ENCODE data around the gene ITGAV.

ITGAV gene

GRCh38 chr2:186575302-186575701, 14.6 kb upstream of the ITGAV start:
- peak; percentile 99 for DNase-seq (ENCODE audit: low read depth)

DNA sequence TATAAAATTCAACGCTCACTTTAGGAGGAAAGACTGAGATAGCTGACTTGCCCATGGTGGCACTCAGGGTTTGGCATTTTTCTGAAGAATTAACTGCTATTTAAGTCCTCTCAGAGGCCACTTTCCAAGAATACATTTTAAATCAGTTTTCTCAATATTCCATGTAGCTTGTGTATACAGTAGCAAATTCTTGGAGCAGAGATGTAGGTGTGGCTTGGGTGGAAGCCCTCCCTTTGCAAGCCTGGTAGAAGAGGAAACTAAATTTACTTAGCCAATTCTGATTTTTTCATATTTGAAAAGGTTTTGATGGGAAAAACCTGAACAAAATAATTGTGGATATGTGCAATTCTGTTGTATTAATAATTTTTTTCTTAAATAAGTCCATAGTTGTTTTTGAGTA, 14.0 kb upstream of the ITGAV start:
- no peak for DNase-seq (ENCODE audit: low read depth)

DNA sequence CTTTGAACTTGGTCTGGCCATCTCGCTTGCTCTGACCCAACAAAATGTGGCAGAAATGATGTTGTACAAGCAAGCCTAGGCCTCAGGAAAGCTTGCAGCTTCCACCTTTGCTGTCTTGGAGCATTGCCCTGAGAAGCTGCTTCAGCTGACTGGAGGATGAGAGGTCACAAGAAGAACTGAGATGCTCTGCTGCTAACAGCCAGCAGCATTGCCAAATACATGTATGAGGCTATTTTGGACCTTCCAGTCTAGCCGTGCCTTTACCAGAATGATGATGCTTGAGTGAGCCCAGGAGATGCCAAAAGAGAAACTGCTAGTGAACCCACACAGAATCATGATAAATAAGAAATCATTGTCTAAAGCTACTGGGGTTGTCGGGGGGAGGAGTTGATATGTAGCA, 13.2 kb upstream of the ITGAV start:
- DNase-seq (ENCODE audit: low read depth), result peak; percentile 40

DNA sequence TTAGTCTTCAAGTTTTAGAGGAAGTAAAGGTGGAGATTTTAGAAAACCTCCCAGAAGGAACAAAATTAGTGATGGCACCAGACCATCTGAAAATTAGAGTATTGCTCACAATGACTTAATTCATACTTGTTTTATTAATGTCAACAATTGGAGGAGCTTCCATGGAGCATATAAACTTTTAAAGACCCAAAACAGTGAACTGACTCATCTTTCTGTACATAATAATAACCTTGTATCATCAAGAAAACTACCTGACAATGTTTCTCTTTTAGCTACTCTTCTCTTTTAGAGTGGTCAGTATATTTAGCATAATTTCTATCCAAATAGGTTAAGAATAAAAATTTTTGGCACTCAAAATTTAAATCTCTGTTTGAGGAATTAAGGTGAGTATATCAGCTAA, 7.2 kb upstream of the ITGAV start:
- no peak for DNase-seq (ENCODE audit: low read depth)

GRCh38 chr2:186584053-186584452, 5.8 kb upstream of the ITGAV start:
- DNase-seq (ENCODE audit: low read depth), result no peak

DNA sequence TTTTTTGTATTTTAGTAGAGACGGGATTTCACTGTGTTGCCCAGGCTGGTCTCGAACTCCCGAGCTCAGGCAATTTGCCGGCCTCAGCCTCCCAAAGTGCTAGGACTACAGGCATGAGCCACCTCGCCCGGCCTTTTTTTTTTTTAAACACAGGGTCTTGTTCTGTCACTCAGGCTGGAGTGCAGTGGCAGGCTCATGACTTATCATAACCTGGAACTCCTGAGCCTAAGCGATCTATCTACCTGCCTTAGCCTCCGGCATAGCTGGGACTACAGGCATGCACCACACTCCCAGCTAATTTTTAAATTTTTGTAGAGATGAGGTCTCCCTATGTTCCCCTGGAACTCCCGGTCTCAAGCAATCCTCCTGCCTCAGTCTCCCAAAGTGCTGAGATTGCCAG, 1.4 kb upstream of the ITGAV start:
- DNase-seq (ENCODE audit: low read depth), result no peak

- DNase-seq (ENCODE audit: low read depth), result no peak
These were observed 780 bp upstream of the ITGAV start for GRCh38 chr2:186588940-186589611.

DNA sequence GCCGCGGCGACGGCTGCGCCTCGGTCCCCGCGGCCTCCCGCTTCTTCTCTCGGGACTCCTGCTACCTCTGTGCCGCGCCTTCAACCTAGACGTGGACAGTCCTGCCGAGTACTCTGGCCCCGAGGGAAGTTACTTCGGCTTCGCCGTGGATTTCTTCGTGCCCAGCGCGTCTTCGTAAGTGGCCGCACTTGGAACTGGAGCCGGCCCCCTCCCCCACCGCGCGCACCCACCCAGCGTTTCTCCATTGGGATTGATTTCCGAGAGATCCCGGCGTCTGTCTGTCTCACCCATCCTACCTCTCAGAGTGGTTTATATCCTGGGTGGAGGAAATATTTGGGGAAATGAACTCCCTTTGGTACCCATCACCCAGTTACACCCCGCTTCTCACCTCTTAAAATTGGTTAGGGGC, 498 bp downstream of the ITGAV start:
- DNase-seq (ENCODE audit: low read depth), result no peak

DNA sequence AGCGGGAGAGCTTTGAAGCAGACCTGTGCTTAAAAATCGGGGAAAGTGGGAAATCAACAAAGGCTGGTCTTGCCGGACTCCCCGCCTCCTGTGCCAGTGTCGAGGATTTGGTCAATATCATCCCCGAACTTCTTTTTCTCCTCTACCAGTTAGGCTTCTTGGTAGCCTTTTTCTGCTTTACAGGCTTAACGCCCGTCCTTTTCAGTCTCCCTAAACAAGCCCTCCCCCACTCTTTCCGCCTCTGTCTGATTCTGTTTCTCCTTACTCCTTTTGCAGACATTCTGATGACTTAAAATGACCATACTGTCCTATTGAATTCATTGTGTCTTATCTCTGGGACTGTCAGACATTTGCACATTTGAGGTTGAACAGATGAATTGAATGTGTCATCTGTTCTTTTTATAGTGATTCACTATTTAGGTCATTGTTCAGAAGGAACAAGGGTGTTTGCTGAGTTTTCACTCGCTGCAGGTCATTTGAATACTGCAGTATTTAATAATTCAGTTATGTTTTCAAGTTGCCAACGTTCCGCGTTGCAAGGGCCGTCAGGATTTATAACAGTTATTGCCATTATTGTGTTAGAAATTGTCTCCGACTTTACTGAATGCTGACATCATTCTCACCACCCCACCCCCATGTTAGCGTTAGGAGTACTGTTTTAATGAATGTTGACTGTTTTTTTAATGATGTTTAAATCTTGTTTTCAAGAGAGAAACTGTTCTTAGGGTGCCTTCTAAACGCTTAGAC, 1.1 kb downstream of the ITGAV start:
- DNase-seq (ENCODE audit: low read depth), result peak; percentile 69

DNA sequence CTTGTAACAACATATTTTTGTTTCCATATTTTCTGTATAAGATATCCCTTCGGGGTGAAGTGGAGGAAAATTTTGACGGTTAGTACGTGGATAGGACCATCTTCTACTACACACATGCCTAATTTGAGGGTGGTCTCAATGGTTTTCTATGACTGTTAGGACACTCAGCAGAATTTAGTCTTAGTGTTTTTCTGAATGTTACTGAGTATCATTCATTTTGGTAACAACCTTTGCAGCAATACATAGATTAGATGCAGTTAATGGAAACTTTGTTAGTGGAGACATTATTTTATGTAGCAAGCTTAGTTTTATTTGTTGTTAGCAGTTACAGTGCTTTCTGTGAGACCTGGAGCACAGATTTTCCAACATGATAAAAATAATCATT, 1.6 kb downstream of the ITGAV start:
- DNase-seq (ENCODE audit: low read depth), result no peak

GRCh38 chr2:186592137-186592875, 2.5 kb downstream of the ITGAV start:
- no peak for DNase-seq (ENCODE audit: low read depth)

DNA sequence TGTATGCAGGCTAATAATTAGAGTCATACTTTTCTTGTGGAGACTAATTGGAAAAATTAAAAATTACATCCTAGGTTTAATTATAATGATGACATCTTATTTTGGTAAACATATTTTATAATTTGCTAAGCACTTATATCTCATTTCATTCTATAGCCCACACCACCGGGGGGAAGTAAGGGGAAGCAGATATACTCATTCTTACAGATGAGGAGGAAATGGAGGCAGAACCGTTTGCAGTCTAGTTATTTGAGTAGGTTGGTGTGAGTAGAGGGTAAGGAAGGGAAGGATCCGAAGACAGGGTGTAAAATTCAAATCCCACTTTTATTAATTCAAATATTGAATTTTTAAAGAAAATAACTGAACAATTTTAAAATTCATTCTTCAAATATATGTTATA, 3.7 kb downstream of the ITGAV start:
- no peak for DNase-seq (ENCODE audit: low read depth)

DNA sequence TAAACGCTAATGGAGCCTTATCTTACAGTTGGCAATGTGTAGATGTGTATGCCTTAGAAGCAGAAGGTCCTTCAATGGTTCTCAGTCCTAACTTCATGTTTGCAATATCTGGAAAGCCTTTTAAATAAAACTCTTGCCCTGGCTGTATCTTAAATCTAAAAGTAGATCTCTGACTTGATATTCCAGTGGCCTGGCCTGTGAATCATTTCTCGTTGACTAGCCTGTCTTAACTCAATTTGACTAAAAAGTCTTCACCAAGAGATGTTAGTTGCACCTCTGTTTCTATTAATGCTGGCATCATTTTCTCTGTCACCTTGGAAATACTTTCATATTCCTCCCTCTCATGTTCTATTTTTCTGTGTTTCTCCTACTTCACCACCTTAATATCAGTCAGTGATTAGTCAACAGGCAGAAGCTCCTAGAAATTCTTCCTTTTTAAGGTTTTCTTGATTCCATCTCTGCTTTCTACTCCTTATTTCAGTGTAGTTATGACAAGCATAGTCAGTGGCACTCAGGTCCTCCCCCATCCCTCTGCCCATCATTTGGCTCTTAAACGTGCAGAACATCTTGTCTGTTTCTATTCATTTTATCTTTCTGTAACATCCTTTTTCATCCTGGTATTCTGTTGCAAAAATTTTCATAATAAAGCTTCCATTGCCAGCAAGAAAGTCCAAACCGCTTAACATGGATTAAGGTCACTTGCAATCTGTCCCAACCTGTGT, 4.3 kb downstream of the ITGAV start:
- DNase-seq (ENCODE audit: low read depth), result no peak

- peak; percentile 51 for DNase-seq (ENCODE audit: low read depth)
These were observed 5.4 kb downstream of the ITGAV start for GRCh38 chr2:186595219-186595618.

DNA sequence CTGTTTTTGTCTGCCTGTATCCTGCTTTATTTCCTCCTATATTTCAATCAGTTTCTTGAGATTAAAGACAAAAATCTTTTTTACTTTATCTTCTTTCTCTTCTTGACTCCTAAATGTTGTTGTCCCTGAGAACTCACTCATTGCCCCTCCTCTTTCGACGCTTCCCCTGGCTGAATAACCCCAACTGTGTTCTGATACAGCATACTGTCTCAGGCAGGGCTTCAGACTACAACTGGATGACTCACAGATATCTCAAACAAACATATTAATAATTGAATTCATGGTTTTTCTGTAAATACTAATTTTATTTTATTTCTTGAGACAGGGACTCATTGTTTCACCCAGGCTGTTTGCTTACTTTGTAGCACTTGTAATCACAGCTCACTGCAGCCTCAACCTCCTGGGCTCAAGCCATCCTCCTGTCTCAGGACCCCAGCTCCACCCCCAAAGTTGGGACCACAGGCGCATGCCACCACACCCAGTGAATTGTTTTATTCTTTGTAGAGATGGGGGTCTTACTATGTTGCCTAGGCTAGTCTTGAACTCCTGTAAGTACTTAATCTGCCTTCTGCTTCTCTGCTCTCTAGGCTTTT, 9.4 kb downstream of the ITGAV start:
- no peak for DNase-seq (ENCODE audit: low read depth)

- DNase-seq (ENCODE audit: low read depth), result no peak
These were observed 13.4 kb downstream of the ITGAV start for GRCh38 chr2:186603286-186603685.

DNA sequence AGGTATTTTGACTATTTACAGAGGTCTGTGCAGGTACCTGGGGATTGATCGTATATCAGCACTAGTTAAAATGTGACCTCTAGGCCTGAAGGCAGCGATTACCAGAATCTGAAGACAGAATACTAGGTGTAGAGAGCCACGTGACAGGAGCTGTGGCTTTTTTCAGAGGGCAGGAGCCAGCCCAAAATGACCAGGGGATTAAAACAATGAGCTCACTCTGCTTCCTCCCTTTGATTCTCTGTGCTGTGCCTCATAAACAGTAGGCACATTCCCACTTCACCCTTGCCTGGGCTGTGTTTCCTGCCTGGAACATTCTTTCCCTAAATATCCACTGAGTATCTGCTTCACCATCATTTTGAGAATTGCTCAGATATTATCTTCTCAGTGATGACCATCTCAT, 15.2 kb downstream of the ITGAV start:
- DNase-seq (ENCODE audit: low read depth), result no peak

DNA sequence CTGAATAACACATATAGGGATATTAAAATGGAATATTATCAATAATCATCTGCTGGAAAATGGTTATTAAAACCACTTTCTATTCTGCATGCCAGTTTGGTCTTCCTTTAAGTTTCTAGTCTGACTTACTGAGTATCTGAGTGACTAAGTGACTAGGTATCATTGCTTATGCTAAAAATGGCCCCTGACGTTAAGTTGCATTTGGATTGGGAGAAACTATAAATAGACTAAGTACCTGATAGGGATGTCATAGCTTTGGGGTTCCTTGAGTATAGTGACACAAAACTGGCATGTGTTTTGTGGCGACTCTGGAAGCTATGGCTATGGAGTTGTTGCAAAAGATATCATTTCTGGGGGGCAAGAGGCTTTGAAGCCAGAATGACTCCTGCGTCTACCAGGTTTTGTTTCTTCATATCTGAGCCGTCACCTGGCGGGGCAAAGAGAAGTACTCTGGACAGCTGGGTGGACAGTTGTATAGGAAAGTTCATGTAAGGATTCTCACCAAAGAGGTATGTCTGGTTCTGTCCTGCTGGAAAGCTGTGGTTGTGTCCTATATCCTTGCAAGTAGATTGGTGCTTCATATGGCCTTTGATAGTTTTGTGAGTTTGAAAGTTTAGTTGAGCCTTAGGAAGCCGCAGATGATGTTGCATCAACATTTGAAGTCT, 17.9 kb downstream of the ITGAV start:
- DNase-seq (ENCODE audit: low read depth), result no peak

GRCh38 chr2:186610785-186611184, 20.9 kb downstream of the ITGAV start:
- no peak for DNase-seq (ENCODE audit: low read depth)

DNA sequence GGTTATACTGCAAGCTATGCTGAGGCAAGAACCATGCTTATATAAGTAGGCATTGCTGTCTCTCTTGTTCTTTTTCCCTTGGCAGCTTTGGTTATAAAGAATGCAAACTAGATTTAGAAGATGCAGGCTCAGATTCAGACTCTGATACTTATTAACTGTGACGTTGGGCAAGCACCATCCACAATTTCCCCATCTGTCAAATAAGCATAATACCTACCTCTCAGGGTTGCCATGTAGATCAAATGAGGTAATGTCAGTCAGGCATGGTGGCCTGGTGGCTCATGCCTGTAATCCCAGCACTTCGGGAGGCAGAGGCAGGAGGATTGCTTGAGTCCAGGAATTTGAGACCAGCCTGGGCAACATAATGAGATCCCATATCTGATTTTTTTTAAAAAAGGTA, 21.7 kb downstream of the ITGAV start:
- no peak for DNase-seq (ENCODE audit: low read depth)

- no peak for DNase-seq (ENCODE audit: low read depth)
These were observed 22.2 kb downstream of the ITGAV start for GRCh38 chr2:186612026-186612425.

Data from amniotic epithelial cell (primary cell).